ENCODE data around the gene CSNK2A1. TPM values are rescaled to one million over a fixed set of nuclear protein-coding genes. Genes with fewer than 3 reads are reported as not detected.
A peak's percentile ranks its signal among the peaks of the same experiment; 100 is the strongest.
"Not testable (repeated sequence)": the region's sequence is repeated elsewhere in the genome, so short reads cannot be mapped to it uniquely, and the experiment has no call there.

The CSNK2A1 gene
- 203 TPM for total RNA-seq

GRCh38 chr20:543369-544152 is at the start of gene CSNK2A1:
Gene CSNK2A1, minus strand, starts transcription at chr20:543790. Its CDS starts 35,239 bp downstream, at chr20:508551.
- DNase-seq = peak; percentile 99

- no peak for DNase-seq
Measured at GRCh38 chr20:592506-592905, 48.9 kb upstream of the CSNK2A1 start.

- no peak for DNase-seq
Measured at GRCh38 chr20:591941-592340, 48.4 kb upstream of the CSNK2A1 start.

DNA sequence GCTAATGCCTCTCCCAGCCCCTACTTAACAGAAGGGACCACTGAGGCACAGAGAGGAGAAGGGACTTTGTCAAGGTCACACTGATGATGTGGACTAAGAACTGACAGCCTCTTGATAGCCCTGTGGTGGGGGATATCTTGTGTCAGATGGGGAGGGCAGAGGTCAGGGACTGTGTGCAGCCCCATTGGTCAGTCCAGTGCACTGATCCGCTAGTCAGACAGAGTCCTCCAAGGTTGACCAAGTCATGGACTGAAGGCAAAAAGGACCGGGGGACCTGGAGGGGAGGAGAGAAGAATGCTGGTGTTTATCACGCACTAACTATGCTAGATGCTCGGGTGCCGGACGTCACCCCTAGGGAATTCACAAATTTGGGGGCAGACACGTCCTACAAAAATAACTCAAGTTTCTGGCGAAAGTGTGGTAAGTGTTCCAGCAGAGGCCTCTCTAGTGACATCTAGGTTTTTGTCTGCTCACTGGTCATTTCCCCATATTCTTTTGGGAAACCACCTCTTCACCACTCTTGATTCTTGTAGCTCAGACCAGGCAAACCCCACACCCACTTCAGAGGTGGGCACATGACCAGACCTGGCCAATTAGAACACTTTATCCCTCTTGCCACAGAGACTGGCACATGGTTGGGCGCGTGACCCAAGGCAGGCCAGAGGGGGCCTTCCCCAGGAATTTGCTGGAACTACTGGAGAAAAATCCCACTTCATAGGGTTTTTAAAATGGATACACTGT is 45.5 kb upstream of the CSNK2A1 start:
- DNase-seq = no peak

DNA sequence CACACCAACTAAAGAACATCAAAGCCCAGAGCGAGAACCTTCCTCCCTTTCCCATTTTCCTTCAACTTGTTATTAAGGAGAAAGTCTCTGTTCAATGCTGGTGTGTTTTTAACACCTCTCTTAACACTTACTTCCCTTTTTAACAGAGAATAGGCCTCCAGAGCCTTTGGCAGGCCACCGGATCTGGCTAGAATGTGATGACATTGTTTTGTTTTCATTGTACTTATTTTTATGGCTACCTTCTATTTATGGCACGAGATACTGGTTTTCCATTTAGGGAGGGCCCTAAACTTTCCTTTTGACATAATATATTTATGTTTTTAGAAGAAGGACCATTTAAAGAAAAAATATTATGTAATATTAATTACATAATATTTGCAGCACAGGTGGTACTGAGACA is 44.9 kb upstream of the CSNK2A1 start:
- DNase-seq = no peak

- no peak for DNase-seq
Measured at GRCh38 chr20:584971-585301, 41.3 kb upstream of the CSNK2A1 start.

- no peak for DNase-seq
Measured at GRCh38 chr20:584161-584970, 40.8 kb upstream of the CSNK2A1 start.

- no peak for DNase-seq
Measured at GRCh38 chr20:582204-582603, 38.6 kb upstream of the CSNK2A1 start.

DNA sequence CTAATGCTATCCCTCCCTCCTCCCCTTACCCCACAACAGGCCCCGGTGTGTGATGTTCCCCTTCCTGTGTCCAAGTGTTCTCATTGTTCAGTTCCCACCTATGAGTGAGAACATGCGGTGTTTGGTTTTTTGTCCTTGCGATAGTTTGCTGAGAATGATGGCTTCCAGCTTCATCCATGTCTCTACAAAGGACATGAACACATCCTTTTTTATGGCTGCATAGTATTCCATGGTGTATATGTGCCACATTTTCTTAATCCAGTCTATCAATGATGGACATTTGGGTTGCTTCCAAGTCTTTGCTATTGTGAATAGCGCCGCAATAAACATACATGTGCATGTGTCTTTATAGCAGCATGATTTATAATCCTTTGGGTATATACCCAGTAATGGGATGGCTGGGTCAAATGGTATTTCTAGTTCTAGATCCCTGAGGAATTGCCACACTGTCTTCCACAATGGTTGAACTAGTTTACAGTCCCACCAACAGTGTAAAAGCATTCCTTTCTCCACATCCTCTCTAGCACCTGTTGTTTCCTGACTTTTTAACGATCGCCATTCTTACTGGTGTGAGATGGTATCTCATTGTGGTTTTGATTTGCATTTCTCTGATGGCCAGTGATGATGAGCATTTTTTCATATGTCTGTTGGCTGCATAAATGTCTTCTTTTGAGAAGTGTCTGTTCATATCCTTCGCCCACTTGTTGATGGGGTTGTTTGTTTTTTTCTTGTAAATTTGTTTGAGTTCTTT is 35.5 kb upstream of the CSNK2A1 start:
- DNase-seq = not testable (repeated sequence)

DNA sequence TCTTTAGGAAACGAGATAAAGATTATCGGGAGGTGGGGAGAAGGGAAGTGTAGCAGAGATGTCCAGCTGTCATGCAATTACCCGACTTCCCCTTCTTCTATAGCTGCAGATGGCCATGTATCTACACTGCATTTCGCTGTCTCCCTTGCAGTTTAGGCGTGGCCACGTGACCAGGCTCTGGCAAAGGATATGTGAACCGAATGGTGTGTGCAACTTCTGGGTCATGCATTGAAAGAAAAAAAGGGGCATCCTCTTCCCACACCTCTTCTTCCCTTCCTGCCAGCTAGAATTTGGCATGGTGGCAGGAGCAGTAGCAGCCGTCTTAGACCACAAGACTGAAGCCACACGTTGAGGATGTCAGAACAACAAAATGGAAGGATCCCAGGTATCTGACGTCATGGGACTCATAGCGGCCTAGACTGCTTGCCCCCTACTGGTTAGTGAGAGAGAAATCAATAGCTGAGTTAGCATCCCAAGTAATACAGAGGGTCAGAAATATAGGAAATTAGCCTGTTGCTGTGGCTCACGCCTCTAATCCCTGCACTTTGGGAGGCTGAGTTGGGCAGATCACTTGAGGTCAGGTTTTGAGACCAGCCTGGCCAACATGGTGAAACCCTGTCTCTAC is 33.7 kb upstream of the CSNK2A1 start:
- no peak for DNase-seq

- DNase-seq = peak; percentile 16
Measured at GRCh38 chr20:576156-576555, 32.6 kb upstream of the CSNK2A1 start.

GRCh38 chr20:575230-575629 is 31.6 kb upstream of the CSNK2A1 start:
- no peak for DNase-seq

GRCh38 chr20:574297-574942 is 30.8 kb upstream of the CSNK2A1 start:
- no peak for DNase-seq

DNA sequence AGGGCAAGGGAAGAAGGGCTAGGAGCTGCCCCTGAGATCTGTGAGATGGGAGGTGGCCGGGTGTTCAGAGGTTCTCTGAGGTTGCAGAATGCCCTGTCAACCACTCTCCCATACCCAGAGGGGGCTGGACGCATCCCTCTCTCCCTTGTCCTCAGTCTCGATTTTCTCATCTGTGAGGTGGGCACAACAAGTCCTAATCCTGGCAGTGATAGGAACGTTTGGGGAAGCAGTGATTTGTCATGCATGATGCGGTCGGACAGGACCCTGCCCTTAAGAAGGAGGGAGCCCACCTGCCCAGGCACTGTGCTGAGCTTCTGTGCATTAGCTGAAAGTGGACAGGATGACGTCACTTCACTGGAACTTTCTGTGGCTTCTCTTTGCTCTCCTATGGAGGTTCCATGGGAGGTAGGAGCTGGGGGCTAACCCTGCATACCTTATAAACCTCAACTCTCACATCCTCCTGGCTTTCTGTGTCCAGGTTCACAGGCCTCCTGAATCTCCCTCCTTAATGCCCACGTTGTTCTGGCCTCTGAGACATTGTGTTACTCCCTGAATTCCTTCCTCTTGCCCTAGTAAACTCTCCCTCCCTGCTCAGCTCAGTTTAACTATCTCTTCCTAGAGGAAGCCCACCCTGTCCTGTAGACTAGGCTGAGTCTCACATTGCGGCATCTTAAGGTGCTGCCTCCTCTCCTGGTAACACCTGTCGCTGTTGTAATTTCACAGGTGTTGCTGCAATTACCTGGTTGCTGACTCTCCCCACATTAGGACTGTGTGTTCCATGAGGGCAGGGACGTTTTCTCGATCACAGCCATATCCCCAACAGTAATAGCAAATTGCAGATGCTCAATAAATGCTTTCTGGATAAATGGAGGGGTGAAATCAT is 30.1 kb upstream of the CSNK2A1 start:
- no peak for DNase-seq

DNA sequence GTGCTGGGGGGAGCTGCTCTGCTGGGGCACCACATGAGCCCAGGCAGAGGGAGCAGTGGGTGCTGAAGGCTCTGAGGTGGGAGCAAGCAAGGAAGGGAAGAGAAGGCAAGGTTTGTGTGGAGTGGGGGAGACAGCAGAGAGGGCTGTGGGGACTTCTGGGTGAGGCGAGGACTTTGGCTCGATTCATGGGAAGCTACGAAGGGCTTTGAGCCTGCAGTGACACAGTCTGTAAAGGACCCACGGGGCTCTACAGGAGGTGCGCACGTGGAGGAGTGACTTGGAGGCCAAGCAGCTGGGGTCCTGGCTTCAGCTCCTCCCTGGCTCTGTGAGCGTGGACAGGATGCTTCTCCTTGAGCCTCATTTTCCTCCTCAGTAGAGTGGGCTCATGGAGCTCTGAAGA is 29.1 kb upstream of the CSNK2A1 start:
- peak; percentile 32 for DNase-seq

DNA sequence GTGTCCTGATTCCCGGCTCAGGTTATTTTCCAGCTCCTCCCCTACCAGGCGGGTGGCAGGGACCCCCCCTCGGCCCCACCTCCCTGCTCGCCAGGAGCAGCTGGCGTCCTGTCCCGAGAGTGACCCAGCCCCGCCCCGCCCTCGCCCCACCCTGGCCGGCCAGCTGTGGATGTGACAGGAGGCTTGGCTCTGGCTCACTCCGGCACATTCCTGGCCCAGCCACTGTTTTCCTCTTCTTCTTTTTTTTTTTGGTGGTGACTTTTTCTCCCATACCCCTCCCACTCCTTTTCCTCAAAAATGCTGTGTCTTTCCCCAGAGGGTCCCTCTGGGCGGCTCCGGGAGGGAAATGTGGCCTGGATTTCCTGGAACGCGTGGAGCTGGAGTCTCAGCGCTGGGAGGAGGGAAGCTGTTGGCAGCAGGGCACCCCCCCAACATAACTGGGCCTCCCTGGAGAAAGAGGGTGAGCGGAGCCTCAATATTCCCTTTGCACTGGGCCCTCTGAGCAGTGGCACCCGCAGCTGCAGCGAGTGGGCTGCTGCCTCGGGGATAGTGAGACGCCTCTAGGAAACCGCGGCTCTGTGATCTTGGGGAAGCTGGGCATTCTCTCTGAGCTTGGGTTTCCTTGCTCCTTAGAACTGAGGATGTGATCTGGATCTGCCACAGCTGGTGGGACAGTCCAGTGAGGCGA is 28.3 kb upstream of the CSNK2A1 start:
- DNase-seq = peak; percentile 94

DNA sequence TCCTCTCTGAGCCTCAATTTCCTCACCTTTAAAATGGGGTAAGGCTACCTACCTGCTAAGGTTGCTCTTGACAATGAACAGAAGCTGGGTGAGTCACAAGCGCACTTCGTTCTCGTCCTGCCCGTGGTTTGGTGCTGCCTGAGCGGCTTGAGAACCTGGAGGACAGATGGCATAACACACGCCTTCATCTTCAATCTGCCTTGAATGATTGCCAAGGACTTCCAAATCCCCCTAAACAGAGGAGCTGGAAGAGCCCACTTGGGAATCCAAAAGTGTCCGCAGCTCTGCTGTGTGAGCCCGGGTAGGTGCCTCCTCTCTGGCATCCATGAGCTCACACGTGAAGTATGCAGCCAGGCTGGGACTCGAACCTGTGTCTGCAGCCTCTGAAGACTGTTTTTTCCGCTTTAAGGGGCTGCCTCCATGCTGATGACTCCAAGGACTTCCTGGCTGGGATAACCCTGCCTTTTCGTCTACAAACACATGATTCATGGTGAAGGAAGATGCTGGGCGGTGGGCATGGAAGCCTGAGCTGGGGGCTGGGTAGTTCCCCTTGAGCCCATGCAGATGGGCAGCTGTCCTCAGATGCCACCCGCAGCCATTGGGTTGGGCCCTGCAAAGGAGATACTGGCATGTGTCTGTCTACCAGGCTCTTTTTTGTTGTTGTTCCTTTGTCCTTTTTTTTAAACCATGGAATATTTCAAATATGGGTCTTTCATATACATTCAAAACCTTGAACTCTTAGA is 25.3 kb upstream of the CSNK2A1 start:
- DNase-seq = peak; percentile 67

DNA sequence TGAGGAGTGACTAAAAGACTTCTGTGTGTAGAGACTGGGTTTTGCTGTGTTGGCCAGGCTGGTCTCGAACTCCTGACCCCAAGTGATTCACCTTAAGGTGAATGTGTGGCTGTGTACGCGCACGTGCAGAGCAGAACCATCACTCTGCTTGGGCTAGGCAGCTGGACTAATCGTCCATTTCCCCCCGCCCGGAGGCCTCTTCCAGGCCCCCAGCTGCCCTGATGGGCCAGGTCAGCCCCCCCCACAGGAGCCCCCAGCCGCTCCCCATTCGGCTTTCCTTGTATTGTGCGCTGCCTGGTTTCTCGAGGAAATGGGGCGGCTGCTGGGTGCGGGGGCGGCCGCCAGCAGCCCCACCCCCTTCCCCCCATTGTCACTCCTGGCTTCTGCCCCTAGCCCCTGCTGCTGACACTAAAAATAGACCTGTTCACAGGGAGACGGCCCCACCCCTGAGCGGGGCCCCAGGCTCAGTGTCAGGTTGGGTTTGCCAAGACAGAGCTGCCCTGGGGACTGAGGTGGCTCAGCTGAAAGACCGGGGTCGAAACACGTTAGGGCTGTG is 24.6 kb upstream of the CSNK2A1 start:
- peak; percentile 57 for DNase-seq
